Neural cell (in vitro differentiated cells): Measurements from ENCODE around the gene IDE. TPM values are rescaled to one million over a fixed set of nuclear protein-coding genes. Genes with fewer than 3 reads are reported as not detected.
"Not testable (repeated sequence)": the region's sequence is repeated elsewhere in the genome, so short reads cannot be mapped to it uniquely, and the experiment has no call there.

Source experiments
- H2AFZ ChIP-seq: fragments of 200-600, 300-800 bp; sonication (generic), shearing (Covaris generic); 2 replicates; pipeline ENCODE4 v1.6.0; 2014; ENCODE audit warnings: low read depth, mild to moderate bottlenecking, antibody characterized with exemption, low read length, moderate library complexity
- H3F3A ChIP-seq: fragments of 200-600 bp; shearing (Covaris generic); 2 replicates; pipeline ENCODE4 v1.6.1; 2016; ENCODE audit warnings: mild to moderate bottlenecking, moderate library complexity, mixed read lengths, antibody characterized with exemption, low read length; ENCODE audit not compliant: insufficient read depth, poor library complexity, severe bottlenecking
- H3K27ac ChIP-seq: fragments of 200-600, 300-800 bp; sonication (generic), shearing (Covaris generic); 2 replicates; pipeline ENCODE4 v1.5.1; 2014; ENCODE audit warnings: mild to moderate bottlenecking, low read length, moderate library complexity
- H3K27me3 ChIP-seq: fragments of 300-800, 200-600 bp; sonication (generic), shearing (Covaris generic); 2 replicates; pipeline ENCODE4 v1.6.0; 2014; ENCODE audit warnings: mild to moderate bottlenecking, low read depth, low read length, moderate library complexity; ENCODE audit not compliant: insufficient read depth
- H3K36me3 ChIP-seq: fragments of 300-800, 200-600 bp; sonication (generic), shearing (Covaris generic); 2 replicates; pipeline ENCODE4 v1.5.1; 2014; ENCODE audit warnings: mild to moderate bottlenecking, antibody characterized with exemption, low read length, moderate library complexity; ENCODE audit not compliant: insufficient read depth
- H3K4me2 ChIP-seq: fragments of 300-800, 200-600 bp; sonication (generic), shearing (Covaris generic); 2 replicates; pipeline ENCODE4 v1.6.0; 2014; ENCODE audit warnings: mild to moderate bottlenecking, low read length
- H3K4me3 ChIP-seq: fragments of 300-800, 200-600 bp; sonication (generic), shearing (Covaris generic); 2 replicates; pipeline ENCODE4 v1.5.1; 2014; ENCODE audit warnings: mild to moderate bottlenecking, low read length, moderate library complexity
- H3K79me2 ChIP-seq: fragments of 200-600 bp; shearing (Covaris generic); replicated peaks from 2 replicates; pipeline ENCODE4 v1.6.0; 2014; ENCODE audit warnings: mild to moderate bottlenecking, low read length, moderate library complexity; ENCODE audit not compliant: insufficient read depth
- H3K9ac ChIP-seq: fragments of 300-800, 200-600 bp; sonication (generic), shearing (Covaris generic); 2 replicates; pipeline ENCODE4 v1.6.1; 2016; ENCODE audit warnings: mild to moderate bottlenecking, low read length, mixed read lengths
- H3K9me2 ChIP-seq: fragments of 200-600 bp; shearing (Covaris generic); 2 replicates; pipeline ENCODE4 v1.6.1; 2016; ENCODE audit warnings: mild to moderate bottlenecking, low read length, mixed read lengths; ENCODE audit not compliant: insufficient read depth
- H3K9me3 ChIP-seq: fragments of 200-600, 300-800 bp; sonication (generic), shearing (Covaris generic); 2 replicates; pipeline ENCODE4 v1.6.1; 2016; ENCODE audit warnings: mild to moderate bottlenecking, mixed run types, low read length, moderate library complexity, mixed read lengths
- H4K20me1 ChIP-seq: fragments of 200-600 bp; shearing (Covaris generic); 2 replicates; pipeline ENCODE4 v1.6.1; 2016; ENCODE audit warnings: mild to moderate bottlenecking, mixed run types; ENCODE audit not compliant: insufficient read depth
- polyA plus RNA-seq: library from polyadenylated mRNA; depleted of rRNA; stranded (reverse); fragments of >200 nt; gene quantifications from 2 replicates; pipeline ENCODE4 v1.2.3, GENCODE V29; 2014

IDE gene
- polyA plus RNA-seq, 1 donor from 2014 or later = 10.4 TPM

DNA sequence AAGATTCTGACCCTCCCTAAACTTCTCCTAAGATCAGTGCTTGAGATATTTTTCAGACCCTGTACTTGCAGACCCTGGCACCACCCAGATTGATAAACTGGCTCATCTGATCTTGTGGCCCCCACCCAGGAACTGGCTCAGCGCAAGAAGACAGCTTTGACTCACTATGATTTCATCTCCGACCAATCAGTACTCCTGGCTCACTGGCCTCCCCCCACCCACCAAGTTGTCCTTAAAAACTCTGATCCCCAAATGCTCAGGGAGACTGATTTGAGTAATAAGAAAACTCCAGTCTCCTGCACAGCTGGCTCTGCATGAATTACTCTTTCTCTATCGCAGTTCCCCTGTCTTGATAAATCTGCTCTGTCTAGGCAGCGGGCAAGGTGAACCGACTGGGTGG, 171.7 kb downstream of the IDE start:
- H3K9me2 ChIP-seq, H4K20me1 ChIP-seq, H3K27me3 ChIP-seq, H3K36me3 ChIP-seq, H3K4me2 ChIP-seq, H3K79me2 ChIP-seq, H3K9me3 ChIP-seq, H3K27ac ChIP-seq, H3F3A ChIP-seq, H3K4me3 ChIP-seq, H2AFZ ChIP-seq, H3K9ac ChIP-seq: not testable (repeated sequence)

Other genes starting within 250 kb of the IDE start
- 0.32 and 0.47 TPM in 2 replicates for gene KIF11, start 19.0 kb upstream of the IDE start, polyA plus RNA-seq
- not detected in 2 replicates for gene HHEX, start 115.9 kb upstream of the IDE start, polyA plus RNA-seq